ENCODE measurements around the gene ZC3H12C.
"Not testable (repeated sequence)": the region's sequence is repeated elsewhere in the genome, so short reads cannot be mapped to it uniquely, and the experiment has no call there.

DNA sequence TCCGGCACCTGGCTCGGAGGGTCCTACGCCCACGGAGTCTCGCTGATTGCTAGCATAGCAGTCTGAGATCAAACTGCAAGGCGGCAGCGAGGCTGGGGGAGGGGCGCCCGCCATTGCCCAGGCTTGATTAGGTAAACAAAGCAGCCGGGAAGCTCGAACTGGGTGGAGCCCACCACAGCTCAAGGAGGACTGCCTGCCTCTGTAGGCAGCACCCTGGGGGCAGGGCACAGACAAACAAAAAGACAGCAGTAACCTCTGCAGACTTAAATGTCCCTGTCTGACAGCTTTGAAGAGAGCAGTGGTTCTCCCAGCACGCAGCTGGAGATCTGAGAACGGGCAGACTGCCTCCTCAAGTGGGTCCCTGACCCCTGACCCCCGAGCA lies 116.1 kb downstream of the ZC3H12C start:
- TF ChIP-seq, protein P1, sequence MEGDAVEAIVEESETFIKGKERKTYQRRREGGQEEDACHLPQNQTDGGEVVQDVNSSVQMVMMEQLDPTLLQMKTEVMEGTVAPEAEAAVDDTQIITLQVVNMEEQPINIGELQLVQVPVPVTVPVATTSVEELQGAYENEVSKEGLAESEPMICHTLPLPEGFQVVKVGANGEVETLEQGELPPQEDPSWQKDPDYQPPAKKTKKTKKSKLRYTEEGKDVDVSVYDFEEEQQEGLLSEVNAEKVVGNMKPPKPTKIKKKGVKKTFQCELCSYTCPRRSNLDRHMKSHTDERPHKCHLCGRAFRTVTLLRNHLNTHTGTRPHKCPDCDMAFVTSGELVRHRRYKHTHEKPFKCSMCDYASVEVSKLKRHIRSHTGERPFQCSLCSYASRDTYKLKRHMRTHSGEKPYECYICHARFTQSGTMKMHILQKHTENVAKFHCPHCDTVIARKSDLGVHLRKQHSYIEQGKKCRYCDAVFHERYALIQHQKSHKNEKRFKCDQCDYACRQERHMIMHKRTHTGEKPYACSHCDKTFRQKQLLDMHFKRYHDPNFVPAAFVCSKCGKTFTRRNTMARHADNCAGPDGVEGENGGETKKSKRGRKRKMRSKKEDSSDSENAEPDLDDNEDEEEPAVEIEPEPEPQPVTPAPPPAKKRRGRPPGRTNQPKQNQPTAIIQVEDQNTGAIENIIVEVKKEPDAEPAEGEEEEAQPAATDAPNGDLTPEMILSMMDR (conservative IDR thresholded peaks at IDR 0.05 in 1 of 2, IDR thresholded peaks at IDR 0.05 in 1 of 2; ENCODE audit: extremely low read depth in 1 of 2, insufficient read depth in 1 of 2, low read depth in 1 of 2, low read length in 2 of 2), result not testable (repeated sequence)
- TF ChIP-seq EZH2 (IDR thresholded peaks at IDR 0.05; ENCODE audit: borderline replicate concordance, low read length), result not testable (repeated sequence)

All from mammary epithelial cell (primary cell).